HG02885 (cell line): ENCODE measurements around the gene HLCS.

Experiments used
- ATAC-seq: cut with Tn5 transposase; IDR thresholded peaks from one replicate; pipeline ENCODE4 v1.9.1; 2021; ENCODE audit warnings: mild to moderate bottlenecking; ENCODE audit not compliant: unreplicated experiment, poor library complexity

Gene HLCS

DNA sequence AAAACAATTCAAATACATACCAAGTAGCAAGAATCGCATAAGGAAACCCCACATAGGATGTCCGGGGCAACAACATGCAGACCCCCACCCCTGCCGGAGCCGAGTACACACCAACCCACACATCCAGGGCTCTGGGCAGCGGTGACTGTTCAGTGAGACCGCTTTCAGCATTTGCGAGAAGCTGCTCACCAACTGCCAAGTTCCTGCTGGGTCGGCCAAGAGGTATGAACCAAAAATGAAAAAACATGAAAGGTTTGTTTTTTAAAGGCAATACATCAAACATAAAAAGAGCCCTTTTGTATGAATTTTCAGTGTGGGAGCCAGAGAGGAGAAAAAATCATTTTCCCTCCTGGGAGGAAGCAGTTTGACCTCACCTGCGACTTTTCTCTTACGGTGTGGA is 175.3 kb downstream of the HLCS start:
- ATAC-seq = no peak

DNA sequence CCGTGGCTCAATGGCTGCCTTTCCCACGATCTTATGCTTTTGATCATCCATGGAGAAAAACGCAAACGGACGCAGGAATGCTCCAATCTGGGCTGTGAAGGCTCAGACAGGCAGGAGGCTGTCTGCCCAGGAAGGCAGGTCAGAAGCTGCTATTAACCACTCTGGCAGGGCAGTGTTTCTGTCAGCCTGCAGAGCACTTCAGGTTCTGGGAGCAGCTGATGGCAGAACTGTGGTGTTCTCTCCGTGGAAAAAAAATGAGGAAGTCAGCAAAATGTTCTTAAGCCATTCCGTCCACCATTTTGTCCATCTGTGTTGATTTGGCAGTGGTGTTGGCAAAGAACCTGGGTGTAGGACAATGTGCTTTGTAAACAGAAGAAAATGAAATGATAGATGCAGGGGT is 175.9 kb downstream of the HLCS start:
- no peak for ATAC-seq

DNA sequence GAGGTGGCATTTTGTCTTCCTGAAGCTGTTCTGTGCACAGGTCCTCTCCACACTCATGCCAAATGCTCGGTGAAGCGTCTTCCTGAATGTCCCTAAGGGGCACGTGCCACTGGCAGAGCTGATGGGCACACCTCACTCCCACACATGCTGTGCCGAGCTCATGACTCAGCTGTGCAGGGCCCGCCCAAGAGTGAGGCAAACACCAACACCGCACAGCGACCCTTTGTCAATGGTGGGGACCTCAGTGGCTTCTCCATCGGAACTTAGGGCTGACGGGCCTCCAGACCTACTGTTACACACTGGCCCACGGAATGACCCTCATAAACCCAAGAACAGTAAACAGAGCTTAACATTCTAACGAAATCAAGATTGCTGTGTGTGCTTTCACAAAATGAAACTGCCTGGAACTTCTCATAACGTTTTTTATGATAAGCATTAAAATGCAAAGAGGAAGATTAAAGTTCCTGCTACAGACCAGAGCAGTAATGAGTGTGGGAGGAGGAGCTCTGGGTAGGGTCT is 178.3 kb downstream of the HLCS start:
- ATAC-seq = no peak

DNA sequence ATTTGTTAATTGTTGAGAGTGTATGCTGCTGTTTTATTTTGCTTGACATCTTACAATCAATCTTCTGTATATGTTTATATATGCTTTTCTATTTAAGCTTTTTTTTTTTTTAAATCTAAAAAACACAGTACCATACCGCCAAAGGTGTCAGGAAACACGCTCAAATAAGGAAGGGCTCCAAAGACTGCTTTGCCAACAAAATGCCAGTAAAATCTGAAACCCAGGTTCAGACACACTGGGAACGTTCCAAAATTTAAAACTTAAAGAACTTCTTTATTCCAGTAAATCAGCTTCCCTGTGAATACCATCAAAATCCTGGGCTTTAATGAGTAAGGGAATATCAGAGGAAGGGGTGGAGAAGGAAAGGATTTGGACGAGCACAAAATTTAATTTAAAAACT is 180.3 kb downstream of the HLCS start:
- no peak for ATAC-seq

DNA sequence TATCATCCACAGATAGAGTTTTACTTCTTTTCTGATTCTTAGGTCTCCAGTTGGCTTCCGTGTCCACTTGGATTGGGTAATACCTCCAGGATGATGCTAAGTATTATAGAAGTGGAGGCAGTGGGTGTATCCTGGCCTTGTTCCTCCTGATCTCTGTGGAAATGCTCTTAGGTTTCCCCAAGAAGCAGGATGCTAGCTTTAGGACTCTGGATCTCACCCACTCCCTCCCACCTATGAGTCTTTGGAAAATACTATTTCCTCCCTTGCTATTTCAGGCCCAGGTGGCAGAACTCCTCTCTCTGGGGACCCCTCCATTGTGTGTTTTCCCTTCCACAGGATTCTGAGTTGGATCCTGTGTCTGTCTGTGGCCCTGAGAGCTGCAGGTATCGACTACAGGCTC is 180.9 kb downstream of the HLCS start:
- ATAC-seq = no peak

DNA sequence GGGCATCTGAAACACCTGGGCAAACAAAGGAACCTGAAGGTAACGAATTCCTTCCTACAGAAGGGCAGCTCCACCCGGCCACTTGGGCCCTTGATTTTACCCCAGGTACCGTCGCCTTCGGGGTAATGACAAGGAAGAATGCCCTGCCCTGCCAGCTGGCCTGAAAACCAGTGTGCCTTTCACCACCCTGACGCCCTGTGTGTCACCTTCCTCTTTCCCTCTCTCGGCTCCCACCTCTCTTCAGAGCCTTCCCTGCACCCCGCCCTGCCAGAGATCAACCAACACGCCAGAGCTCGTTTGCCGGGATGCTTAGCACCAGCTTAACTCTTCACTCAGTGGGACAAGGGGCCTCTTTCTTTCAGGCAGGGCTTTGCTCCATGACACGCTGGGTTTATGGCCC is 181.5 kb downstream of the HLCS start:
- ATAC-seq = no peak

DNA sequence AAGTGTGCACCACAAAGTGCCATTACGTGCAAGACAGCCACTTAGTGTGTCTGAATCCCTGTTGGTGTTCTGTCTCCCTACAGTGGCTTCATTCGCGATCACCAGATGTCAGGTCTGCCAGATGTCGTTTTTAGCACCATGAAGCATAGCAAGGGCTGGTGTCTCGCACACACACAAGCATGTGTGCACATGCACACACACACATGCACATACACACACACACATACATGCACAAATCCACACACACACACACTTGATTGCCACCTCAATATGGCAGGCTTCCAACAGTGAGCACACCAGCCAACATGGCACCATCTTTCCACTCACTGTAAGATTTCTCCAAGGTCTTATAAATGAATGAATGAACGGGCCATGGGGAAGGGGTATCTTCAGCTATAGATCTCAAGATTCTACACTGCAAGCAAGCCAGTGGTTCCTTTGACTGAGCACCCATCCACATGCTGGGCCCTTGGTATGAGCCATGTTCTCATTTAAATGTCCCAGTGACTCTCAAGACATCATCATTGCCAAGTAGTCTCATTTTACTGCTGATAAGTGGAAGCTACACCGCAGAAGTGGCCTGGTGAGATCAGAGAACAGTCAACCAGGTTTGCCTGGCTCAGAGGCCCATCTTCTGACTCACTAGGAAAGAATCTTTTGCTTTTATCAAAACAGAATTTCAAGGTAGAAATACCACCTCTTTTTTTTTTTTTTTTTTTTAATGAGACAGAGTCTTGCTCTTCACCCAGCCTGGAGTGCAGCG is 182.7 kb downstream of the HLCS start:
- ATAC-seq = no peak

DNA sequence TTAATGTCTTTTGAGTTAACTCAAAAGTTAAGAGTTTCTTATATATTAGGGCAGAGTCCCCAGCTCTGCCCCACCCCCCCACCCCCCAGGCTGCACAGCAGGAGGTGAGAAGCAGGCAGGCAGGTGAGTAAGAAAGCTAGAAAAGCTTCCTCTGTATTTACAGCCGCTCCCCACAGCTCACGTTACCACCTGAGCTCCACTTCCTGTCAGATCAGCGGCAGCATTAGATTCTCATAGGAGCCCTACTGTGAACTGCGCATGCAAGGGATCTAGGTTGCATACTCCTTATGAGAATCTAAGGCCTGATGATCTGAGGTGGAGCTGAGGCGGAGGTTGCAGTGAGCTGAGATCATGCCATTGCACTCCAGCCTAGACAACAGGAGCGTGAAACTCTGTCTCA is 185.6 kb downstream of the HLCS start:
- no peak for ATAC-seq

DNA sequence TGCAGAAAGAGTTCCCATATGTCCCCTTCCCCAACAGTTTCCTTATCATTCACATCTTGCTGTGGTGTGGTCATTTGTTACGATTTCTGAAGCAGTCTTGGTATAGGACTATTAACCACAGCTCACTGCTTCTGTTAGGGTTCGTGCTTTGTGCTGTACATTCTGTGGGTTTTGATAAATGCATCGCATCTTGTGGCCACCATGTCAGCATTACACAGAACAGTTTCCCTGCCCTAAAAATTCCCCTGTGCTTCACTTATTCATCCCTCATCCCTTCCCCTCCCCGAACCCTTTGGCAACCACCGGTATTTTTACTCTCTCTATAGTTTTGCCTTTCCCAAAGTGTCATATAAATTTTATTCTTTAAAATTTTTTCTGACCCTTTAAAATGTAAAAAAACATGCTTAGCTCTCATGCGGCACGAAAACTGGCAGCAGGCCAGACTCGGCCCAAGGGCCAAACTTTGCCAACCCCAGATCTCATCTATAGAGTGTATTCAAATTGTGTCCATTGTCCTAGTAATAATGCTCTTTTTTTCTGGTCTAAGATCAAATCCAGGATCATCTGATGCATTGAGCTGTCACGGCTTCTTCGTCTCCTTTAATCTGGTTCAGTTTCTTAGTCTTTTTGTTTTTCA is 189.4 kb downstream of the HLCS start:
- no peak for ATAC-seq

DNA sequence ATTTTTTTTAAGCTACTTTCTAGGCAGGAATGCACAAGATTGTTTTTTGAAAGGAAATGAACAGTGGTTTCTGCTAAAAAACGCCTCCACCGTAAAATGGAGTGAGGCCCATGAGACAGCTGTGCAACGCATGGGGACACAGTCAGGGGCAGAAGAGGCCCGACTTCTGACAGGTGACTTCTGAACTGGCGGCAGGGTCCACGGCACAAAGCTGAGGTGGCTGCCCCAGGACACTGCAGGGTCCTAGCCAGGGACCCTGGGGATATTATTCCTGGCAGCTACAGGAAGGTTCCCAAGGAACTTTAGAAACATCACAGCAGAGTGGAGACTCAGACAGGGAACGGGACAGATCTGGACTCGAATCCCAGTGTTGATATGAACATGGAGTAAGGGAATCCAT is 192.5 kb downstream of the HLCS start:
- no peak for ATAC-seq

DNA sequence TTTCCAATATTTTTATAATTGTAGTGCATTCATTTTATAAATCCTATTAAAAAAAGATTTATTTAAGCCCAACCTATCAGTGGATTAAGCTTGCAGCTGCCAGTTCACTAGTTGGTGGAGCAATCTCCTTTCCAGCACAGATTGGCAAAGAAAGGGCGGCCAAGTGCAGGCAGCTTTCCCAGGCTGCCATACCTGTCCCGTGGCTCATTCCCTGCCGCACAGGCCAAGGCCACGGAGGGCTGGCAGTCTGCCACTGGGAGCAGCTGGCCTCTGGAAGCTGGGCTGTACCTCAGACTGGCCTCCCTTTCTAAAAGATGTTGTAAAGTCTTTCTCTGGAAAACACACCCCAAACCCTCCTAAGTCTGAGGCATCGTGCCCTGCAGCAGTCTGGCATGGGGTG is 193.4 kb downstream of the HLCS start:
- ATAC-seq = no peak

DNA sequence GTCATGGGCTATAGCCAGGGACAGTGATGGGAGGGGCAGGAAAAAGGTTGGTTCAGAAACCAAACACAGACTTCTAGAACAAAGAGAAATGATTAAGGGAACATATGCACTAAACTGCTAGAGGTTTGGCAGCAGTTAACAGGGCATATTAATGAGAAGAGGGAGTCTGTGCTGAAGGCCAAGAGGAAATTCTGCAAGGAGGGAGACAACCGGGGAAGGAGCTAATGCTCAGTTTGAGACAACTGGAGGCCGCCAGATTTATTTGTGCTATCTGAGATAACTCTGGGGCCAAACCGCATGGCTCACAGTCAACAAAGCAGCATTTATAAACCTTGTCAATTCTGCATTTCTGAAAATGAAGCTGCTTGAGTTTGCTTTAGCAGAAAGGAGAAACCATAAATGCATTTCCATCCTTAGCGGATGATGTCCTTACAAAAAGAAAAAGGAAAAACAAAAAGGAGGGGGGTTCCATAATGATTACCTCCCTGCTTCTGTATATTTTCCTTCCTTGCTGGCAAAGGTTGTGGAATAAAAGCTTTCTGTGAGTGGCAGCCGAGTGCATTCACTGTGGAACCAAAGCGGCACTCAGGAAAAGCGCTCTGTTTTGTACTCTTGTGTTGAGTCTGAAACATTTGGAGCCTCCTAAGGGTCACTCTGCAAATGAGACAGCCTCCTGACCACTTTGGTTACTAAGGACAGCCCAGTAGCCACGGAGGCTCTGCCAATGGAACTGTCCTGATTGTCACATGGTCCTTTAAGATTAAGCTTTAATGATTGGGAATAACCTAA is 197.2 kb downstream of the HLCS start:
- no peak for ATAC-seq

DNA sequence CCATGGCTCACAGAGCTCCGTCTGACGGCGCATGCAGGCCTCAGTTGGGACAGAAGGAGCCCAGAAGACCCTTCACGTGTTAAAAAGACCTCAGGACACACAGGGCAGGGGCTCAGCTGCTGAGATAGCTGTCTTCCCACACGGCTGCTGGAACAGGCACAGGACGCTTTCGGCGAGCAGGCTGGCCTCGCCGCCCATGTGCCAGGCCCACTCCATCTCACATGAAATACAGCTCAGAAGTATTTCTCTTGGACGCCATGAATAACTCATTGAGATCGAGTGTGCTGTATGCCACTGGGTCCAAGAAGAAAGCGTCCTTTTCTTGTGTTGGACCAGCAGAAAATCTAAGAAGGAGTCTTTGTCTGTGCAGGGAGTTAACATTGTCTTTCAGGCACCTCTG is 198.0 kb downstream of the HLCS start:
- ATAC-seq = no peak

DNA sequence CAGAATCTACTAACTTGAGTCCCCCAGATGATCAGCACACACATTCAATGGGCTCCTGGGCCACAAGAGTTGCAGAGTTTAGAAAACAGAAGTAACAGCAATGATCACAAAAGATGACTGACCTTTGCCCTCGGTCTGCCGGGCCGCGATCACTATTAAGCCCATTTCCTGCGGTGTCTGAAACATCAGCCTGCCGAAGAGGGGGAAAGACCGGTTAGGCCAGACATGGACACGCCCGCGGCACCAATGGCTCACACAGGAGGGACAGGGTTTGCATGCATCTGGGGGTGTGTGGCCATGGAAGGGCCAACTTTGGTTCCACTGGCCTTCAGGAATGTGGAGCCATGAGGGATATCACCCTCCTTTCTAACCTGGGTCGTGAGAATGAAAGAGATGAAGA is 199.4 kb downstream of the HLCS start:
- ATAC-seq = no peak

DNA sequence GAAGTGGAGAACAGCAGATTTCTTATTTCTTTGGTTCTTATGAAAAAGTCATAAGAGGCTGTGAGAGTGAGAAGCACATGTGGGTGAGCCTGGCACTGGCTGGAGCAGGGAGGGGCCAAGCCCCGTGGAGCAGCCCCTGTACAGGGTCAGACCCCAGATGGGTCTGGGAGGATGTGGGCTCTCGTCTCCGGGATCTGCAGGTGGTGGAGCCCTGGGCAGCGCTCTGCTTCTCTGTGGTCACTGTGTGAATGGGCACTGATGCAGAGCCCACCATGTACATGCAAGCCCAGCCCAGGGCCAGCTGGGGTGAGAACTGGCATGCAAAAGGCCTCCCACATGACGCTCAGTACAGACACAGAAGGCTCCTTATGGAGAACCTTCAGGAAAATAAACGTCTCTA is 200.0 kb downstream of the HLCS start:
- no peak for ATAC-seq

DNA sequence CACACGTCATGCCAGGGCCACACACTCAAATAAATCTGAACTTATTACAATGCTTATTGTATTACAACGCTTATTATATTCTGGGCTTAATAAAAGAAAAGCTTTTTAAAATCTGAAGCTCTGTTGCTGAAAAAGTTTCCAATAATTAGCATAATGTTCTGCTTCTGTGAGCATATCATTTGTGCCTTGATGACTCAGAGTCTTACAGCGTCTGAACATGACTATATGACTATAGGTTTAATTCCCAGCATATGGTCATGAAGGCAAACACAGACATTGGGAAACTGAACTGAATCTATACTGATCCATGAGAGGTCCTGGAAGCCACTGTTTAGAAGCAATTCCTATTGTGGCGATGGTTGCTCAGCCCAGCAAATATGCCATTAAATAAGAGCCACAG is 201.2 kb downstream of the HLCS start:
- no peak for ATAC-seq

DNA sequence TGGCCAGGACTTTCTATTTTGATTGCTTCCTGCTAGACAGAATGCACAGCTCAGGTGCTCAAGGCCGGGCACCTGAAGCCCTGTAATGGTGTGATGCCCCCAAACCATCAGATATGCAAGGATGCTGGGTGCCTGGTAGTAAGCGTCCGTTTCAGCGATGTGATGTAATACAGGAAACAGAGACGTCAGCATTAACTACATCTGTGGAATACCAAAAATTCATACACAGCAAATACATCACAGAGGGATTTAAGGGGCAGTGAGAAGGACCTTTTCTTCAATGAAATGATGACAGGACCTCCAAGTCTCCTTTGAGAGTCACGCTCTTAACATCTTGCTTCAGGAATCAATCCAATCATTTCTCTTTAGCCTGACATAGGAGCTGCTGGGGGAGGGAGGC is 203.2 kb downstream of the HLCS start:
- no peak for ATAC-seq

DNA sequence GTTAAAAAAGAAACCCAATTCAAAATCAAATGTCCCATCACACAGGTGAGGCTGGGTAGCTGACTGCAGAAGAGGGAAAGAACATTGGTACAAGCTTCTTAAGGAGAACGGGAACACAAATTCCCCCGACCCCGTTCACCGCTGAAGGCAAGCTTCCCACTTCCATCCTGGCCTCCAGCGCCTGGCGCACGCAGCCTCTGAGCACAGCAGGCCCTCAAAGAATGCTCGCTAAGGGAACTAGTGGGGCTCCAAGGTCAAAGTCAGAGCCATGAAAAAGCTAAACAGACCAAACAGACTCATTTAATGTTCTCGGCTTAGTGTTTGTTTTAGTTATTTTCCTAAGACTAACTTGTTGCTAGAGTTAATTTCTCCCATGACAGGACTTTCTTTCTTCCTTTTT is 203.8 kb downstream of the HLCS start:
- ATAC-seq = no peak

DNA sequence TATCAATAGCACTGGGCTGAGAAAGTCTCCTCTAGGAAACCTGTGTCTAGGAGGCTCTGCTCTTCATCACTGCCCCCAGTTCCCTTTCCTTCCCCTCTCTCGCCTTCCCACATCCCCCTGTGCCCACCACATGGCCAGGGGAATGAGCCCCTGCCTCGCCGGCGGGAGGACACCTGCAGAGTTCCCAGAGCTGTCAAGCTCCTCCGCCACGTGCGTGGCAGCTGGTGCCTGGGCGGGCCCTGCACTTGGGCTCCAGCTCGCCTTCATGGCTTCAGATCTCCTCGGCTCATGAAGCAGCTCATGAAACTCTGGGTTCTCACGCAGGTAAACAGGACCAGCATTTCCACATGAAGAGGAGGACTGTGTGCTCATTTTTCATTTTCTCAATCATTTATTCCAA is 204.8 kb downstream of the HLCS start:
- ATAC-seq = no peak

DNA sequence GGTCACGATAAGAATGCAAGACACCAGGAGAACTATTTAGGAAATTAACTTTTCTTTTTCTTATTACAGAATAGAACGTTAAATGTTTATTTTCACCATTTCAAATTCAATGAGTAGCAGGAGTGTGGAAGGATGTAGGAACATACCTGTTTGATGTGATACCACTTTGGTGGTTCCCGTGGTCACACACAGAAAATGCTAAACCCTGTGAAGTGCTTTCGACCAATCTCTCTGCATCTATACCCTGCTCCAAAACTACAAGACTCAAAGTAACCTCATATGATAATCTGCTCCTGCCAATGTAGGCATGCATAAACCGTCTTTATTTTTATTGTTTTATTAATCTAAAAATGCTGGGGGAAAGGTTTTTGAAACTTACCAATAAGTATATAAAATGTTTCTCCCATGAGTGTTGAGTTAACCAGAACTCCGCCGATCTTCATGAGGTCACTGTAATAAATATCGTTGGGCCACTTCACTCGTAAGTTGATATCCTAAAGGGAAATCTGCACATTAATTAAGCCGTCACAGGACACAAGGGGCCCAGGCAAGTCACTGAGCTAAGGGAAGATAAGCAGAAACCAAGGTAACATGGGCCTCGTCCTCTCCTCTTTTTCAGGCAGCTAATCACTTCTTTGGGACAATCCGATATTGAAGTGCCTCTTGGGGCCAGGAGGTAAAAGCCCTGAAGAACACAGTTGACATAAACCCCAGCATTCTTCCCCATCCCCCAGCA is 207.0 kb downstream of the HLCS start:
- ATAC-seq = no peak

DNA sequence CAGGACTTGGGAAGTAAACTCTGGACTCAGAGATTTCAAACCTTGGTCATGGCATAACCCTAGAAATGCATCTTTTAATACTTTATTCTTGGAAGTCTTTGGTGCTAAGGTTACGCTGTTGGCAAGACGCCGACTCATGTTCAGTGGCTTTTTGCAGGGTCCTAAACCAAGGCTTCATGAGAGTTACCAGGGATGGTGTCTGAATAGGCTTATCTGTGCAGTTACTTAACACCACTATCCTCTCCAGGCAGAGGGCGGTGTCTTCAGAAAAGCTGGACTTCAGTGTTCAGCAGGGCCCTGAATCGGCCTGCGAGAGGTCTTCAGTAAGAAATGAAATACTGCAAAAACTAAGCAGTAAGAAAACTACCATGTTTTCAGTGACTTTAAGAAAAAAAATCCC is 209.3 kb downstream of the HLCS start:
- ATAC-seq = no peak
